HepG2 (cell line): ENCODE results near the gene ANKRD37. TPM values are rescaled to one million over a fixed set of nuclear protein-coding genes. Genes with fewer than 3 reads are reported as not detected.
A peak's percentile ranks its signal among the peaks of the same experiment; 100 is the strongest.

ENCODE experiments used
- FOXA3 ChIP-seq: IDR thresholded peaks from 2 replicates; pipeline ENCODE4 v1.6.1; 2016; ENCODE audit warnings: missing genetic modification reagents, missing compliant biosample characterization
- GLI4 ChIP-seq: sonication (generic); formaldehyde crosslinking; IDR thresholded peaks from 2 replicates; pipeline ENCODE4 v1.5.1; 2020; ENCODE audit warnings: missing genetic modification reagents, mild to moderate bottlenecking, moderate library complexity, borderline replicate concordance
- HNRNPL ChIP-seq: fragments of 200-400 bp; formaldehyde crosslinking; IDR thresholded peaks from 2 replicates; pipeline ENCODE4 v1.6.1; 2017; ENCODE audit warnings: mild to moderate bottlenecking, low read depth, low read length
- KAT8 ChIP-seq: IDR thresholded peaks from 2 replicates; pipeline ENCODE4 v1.6.1; 2016; ENCODE audit warnings: missing genetic modification reagents, missing compliant biosample characterization
- KLF9 ChIP-seq: IDR thresholded peaks from 2 replicates; pipeline ENCODE4 v1.6.1; 2016; ENCODE audit warnings: low read depth
- KMT2A ChIP-seq: sonication (generic); formaldehyde crosslinking; IDR thresholded peaks from 2 replicates; pipeline ENCODE4 v1.4.0; 2020; ENCODE audit warnings: missing genetic modification reagents
- MXD4 ChIP-seq: IDR thresholded peaks from 2 replicates; pipeline ENCODE4 v1.6.1; 2016; ENCODE audit warnings: mild to moderate bottlenecking, missing biosample characterization, missing genetic modification reagents
- SIX1 ChIP-seq: sonication (generic); formaldehyde crosslinking; IDR thresholded peaks from 2 replicates; pipeline ENCODE4 v1.4.0; 2020; ENCODE audit warnings: missing genetic modification reagents, borderline replicate concordance
- SNAPC5 ChIP-seq: sonication (generic); formaldehyde crosslinking; IDR thresholded peaks from 2 replicates; pipeline ENCODE4 v1.8.1; 2023; ENCODE audit warnings: mild to moderate bottlenecking, missing genetic modification reagents, borderline replicate concordance
- SOX13 ChIP-seq, 3 experiments: fragments of 450-650 bp in 1 of 3; sonication (generic) in 1 of 3; formaldehyde crosslinking in 1 of 3; IDR thresholded peaks in 2 of 3; conservative IDR thresholded peaks in 1 of 3; 2 replicates each; pipeline versions ENCODE4 v1.5.0 to v1.6.1; 2016 to 2020; ENCODE audit warnings: antibody characterized with exemption in 1 of 3, mild to moderate bottlenecking in 1 of 3, missing compliant biosample characterization in 1 of 3, missing genetic modification reagents in 1 of 3, moderate library complexity in 1 of 3
- TGIF2 ChIP-seq: IDR thresholded peaks from 2 replicates; pipeline ENCODE4 v1.6.1; 2016; ENCODE audit warnings: control low read depth, missing compliant biosample characterization
- ZBTB40 ChIP-seq, 2 experiments: fragments of 450-650 bp in 1 of 2; sonication (generic) in 1 of 2; formaldehyde crosslinking in 1 of 2; IDR thresholded peaks; 2 replicates each; pipeline versions ENCODE4 v1.6.1 to v1.8.0; 2016 to 2022; ENCODE audit warnings: antibody characterized with exemption in 1 of 2, mild to moderate bottlenecking in 1 of 2, missing genetic modification reagents in 1 of 2
- ZNF292 ChIP-seq: sonication (generic); formaldehyde crosslinking; IDR thresholded peaks from 2 replicates; pipeline ENCODE4 v1.8.1; 2022; ENCODE audit warnings: mild to moderate bottlenecking, low read depth, missing genetic modification reagents, borderline replicate concordance
- ZNF414 ChIP-seq: sonication (generic); formaldehyde crosslinking; IDR thresholded peaks from 2 replicates; pipeline ENCODE4 v1.5.0; 2020; ENCODE audit warnings: missing genetic modification reagents
- ZNF576 ChIP-seq: sonication (generic); formaldehyde crosslinking; IDR thresholded peaks from 2 replicates; pipeline ENCODE4 v1.4.0; 2020; ENCODE audit warnings: mild to moderate bottlenecking, missing genetic modification reagents
- ZNF678 ChIP-seq: sonication (generic); formaldehyde crosslinking; IDR thresholded peaks from 2 replicates; pipeline ENCODE4 v1.4.0; 2020; ENCODE audit warnings: mild to moderate bottlenecking, missing genetic modification reagents
- ZNF740 ChIP-seq: sonication (generic); formaldehyde crosslinking; IDR thresholded peaks from 2 replicates; pipeline ENCODE4 v1.4.0; 2020; ENCODE audit warnings: missing genetic modification reagents
- ZNF790 ChIP-seq: sonication (generic); formaldehyde crosslinking; IDR thresholded peaks from 2 replicates; pipeline ENCODE4 v1.8.0; 2022; ENCODE audit warnings: missing genetic modification reagents, mild to moderate bottlenecking, borderline replicate concordance
- polyA plus RNA-seq, 8 experiments: library from polyadenylated mRNA; depleted of rRNA in 3 of 8; stranded (reverse) in 7 of 8; unstranded in 1 of 8; fragments of >200 nt; fragmentation: Illumina TruSeq in 4 of 8; extraction: Trizol in 4 of 8; gene quantifications; 2 replicates each; pipeline versions ENCODE4 v1.2.1 to v1.2.3, GENCODE V29; 2011 to 2016; ENCODE audit warnings: low read depth in 4 of 8, missing spikeins in 1 of 8, mixed read lengths in 1 of 8; ENCODE audit not compliant: insufficient read depth in 1 of 8
- total RNA-seq, 5 experiments: library from RNA; depleted of rRNA; stranded (reverse); fragments of >200 nt; fragmentation: Illumina TruSeq; extraction: Trizol; gene quantifications; 2 replicates each; pipeline ENCODE4 v1.2.3, GENCODE V29; 2016; ENCODE audit warnings: low read depth in 1 of 5

Gene ANKRD37
- total and polyA plus RNA-seq, 2 of the 13 experiments (the other 11 are each of a cell fraction or from before 2014, with no cell fraction given) = 2.2 to 51.4 TPM

GRCh38 chr4:185396724-185397385 is at the start of gene ANKRD37 (continued):
- TF ChIP-seq ZNF678 (no peak), ZNF790 (CRISPR knock-in tag) (peak; percentile 71; the same call in 1 of the 2 replicates), ZNF740 (CRISPR knock-in tag) (no peak), ZNF292 (0 out of 2 replicates have a peak, but pooled peaks have one; percentile 31), TGIF2 (no peak; the same call in 1 of the 2 replicates), HNRNPL (no peak), KAT8 (no peak; the same call in 1 of the 2 replicates), ZBTB40 (IDR thresholded peaks at IDR 0.05) (no peak), ZBTB40 (CRISPR knock-in tag; IDR thresholded peaks at IDR 0.05) (no peak), KMT2A (CRISPR knock-in tag) (no peak; the same call in 1 of the 2 replicates), SNAPC5 (no peak), ZNF576 (CRISPR knock-in tag) (no peak), KLF9 (CRISPR knock-in tag) (no peak), SIX1 (peak; percentile 84; the same call in 1 of the 2 replicates), MXD4 (CRISPR knock-in tag) (no peak; the same call in 1 of the 2 replicates), SOX13 (IDR thresholded peaks at IDR 0.05) (no peak), SOX13 (CRISPR knock-in tag; conservative IDR thresholded peaks at IDR 0.05 in 1 of 2, IDR thresholded peaks at IDR 0.05 in 1 of 2) (no peak), GLI4 (CRISPR knock-in tag) (no peak), FOXA3 (CRISPR knock-in tag) (no peak; the same call in 1 of the 2 replicates), ZNF414 (CRISPR knock-in tag) (no peak; the same call in 1 of the 2 replicates)
